ENCODE results near the gene CECR2. TPM values are rescaled to one million over a fixed set of nuclear protein-coding genes. Genes with fewer than 3 reads are reported as not detected.
"Not testable (repeated sequence)": the region's sequence is repeated elsewhere in the genome, so short reads cannot be mapped to it uniquely, and the experiment has no call there.

CECR2 gene
- polyA plus RNA-seq, 1 of the 3 experiments (the other 2 are of a cell fraction) = not detected

- TF ChIP-seq ZBTB33 (IDR thresholded peaks at IDR 0.05; ENCODE audit: borderline replicate concordance, low read depth) = no peak
- no peak for TF ChIP-seq GABPA (IDR thresholded peaks at IDR 0.05; ENCODE audit: low read depth)
- TF ChIP-seq FOSL2 (IDR thresholded peaks at IDR 0.05; ENCODE audit: borderline replicate concordance, low read depth) = no peak
- TF ChIP-seq GATA2 (CRISPR knock-in tag; IDR thresholded peaks at IDR 0.05) = no peak
- TF ChIP-seq REST (IDR thresholded peaks at IDR 0.05; ENCODE audit: low read depth, low read length) = no peak
- TF ChIP-seq MXI1 (IDR thresholded peaks at IDR 0.05; ENCODE audit: low read depth, low read length) = no peak
- no peak for TF ChIP-seq ELF1 (IDR thresholded peaks at IDR 0.05)
- TF ChIP-seq EP300 (IDR thresholded peaks at IDR 0.05; ENCODE audit: borderline replicate concordance in 1 of 2, low read depth in 1 of 2, low read length in 1 of 2) = no peak
These were observed 53.6 kb downstream of the CECR2 start (continued) for GRCh38 chr22:17422736-17423343.

GRCh38 chr22:17423616-17424015 is 54.4 kb downstream of the CECR2 start:
- Histone ChIP-seq H3K79me2 (ENCODE audit: insufficient read depth) (no peaks in the 10 kb centered on the region), H3K4me2 (no peak overlapping the region), H3F3A (replicated peaks; ENCODE audit: insufficient read depth) (no peaks in the 10 kb centered on the region), H3K36me3 (replicated peaks in 1 of 2; ENCODE audit: control insufficient read depth in 1 of 2, insufficient read depth in 2 of 2, low read length in 1 of 2) (no peaks in the 10 kb centered on the region), H3K4me1 (ENCODE audit: control insufficient read depth in 1 of 2, insufficient read depth in 2 of 2, low read depth in 1 of 2, low read length in 1 of 2) (no peaks in the 10 kb centered on the region), H4K20me1 (ENCODE audit: insufficient read depth) (no peaks in the 10 kb centered on the region), H3K27me3 (ENCODE audit: insufficient read depth) (no peaks in the 10 kb centered on the region; the same call in 1 of the 2 replicates), H3K9me2 (no peaks in the 10 kb centered on the region), H2AFZ (ENCODE audit: low read depth) (no peak overlapping the region), H3K9me3 (no peaks in the 10 kb centered on the region), H3K27ac (ENCODE audit: low read depth in 2 of 2, low read length in 1 of 2) (no peak overlapping the region), H3K4me3 (ENCODE audit: low read depth in 2 of 2, low read length in 1 of 2) (no peak overlapping the region), H3K9ac (no peak overlapping the region)
- TF ChIP-seq FOXM1 (IDR thresholded peaks at IDR 0.05; ENCODE audit: low read depth) (no peak), PBX3 (IDR thresholded peaks at IDR 0.05) (no peak), MAX (IDR thresholded peaks at IDR 0.05; ENCODE audit: low read depth) (no peak), MXI1 (IDR thresholded peaks at IDR 0.05; ENCODE audit: low read depth, low read length) (no peak), TAF1 (IDR thresholded peaks at IDR 0.05; ENCODE audit: borderline replicate concordance, low read depth, low read length) (no peak), SIN3A (IDR thresholded peaks at IDR 0.05; ENCODE audit: borderline replicate concordance, low read depth, low read length) (no peak)
- POLR2A ChIA-PET = no interaction called here
- 5% methylated on average over 6 of the region's 6 CpGs for WGBS (ENCODE audit: low lambda C conversion rate)
- DNase-seq = no peak
- CTCF ChIA-PET = no interaction called here

- POLR2A ChIA-PET = not testable (repeated sequence)
These were observed 58.3 kb downstream of the CECR2 start for GRCh38 chr22:17427528-17427927.

More at GRCh38 chr22:17427528-17427927, 58.3 kb downstream of the CECR2 start:
- H3K9me2 ChIP-seq; CTCF ChIA-PET; H3K4me2 ChIP-seq; H3K4me1 ChIP-seq (ENCODE audit: control insufficient read depth in 1 of 2, insufficient read depth in 2 of 2, low read depth in 1 of 2, low read length in 1 of 2); H3K27me3 ChIP-seq (ENCODE audit: insufficient read depth); H3K9me3 ChIP-seq; H3K4me3 ChIP-seq (ENCODE audit: low read depth in 2 of 2, low read length in 1 of 2); H3K79me2 ChIP-seq (ENCODE audit: insufficient read depth); DNase-seq; H3K36me3 ChIP-seq (replicated peaks in 1 of 2; ENCODE audit: control insufficient read depth in 1 of 2, insufficient read depth in 2 of 2, low read length in 1 of 2); H2AFZ ChIP-seq (ENCODE audit: low read depth); H4K20me1 ChIP-seq (ENCODE audit: insufficient read depth); H3K27ac ChIP-seq (ENCODE audit: low read depth in 2 of 2, low read length in 1 of 2); H3K9ac ChIP-seq; H3F3A ChIP-seq (replicated peaks; ENCODE audit: insufficient read depth): not testable (repeated sequence)
- WGBS (ENCODE audit: low lambda C conversion rate) = 36% methylated on average over 6 of the region's 6 CpGs
